NCI-H446 treated with DMSO at 0.1 percent for 48 hours (cell line): ENCODE measurements around the gene OR2T6.
"Not testable (repeated sequence)": the region's sequence is repeated elsewhere in the genome, so short reads cannot be mapped to it uniquely, and the experiment has no call there.

Experiments
- DNase-seq: peaks from one replicate; lab custom pipeline; 2025; lab: John Stamatoyannopoulos, UW

The OR2T6 gene

GRCh38 chr1:248375446-248375845 lies at the start of gene OR2T6:
OR2T6 (plus strand) TSS chr1:248375746; CDS start chr1:248387609, 11,863 bp downstream.
- no peak for DNase-seq

- no peak for DNase-seq
Observed at GRCh38 chr1:248343451-248343850, 32.1 kb upstream of the OR2T6 start.

- no peak for DNase-seq
Observed at GRCh38 chr1:248348475-248348874, 27.1 kb upstream of the OR2T6 start, which contains the start of gene OR14C36. OR14C36 (plus strand) TSS chr1:248348775; CDS start chr1:248348775, 0 bp downstream.

- no peak for DNase-seq
Observed at GRCh38 chr1:248359415-248359814, 16.1 kb upstream of the OR2T6 start.

- no peak for DNase-seq
Observed at GRCh38 chr1:248361121-248361715, 14.3 kb upstream of the OR2T6 start, which contains the start of gene OR2T4. OR2T4 (plus strand) TSS chr1:248361665; CDS start chr1:248361665, 0 bp downstream.

GRCh38 chr1:248366609-248367008 lies 8.9 kb upstream of the OR2T6 start:
- no peak for DNase-seq

GRCh38 chr1:248372394-248372793 lies 3.2 kb upstream of the OR2T6 start:
- no peak for DNase-seq

- no peak for DNase-seq
Observed at GRCh38 chr1:248373761-248374160, 1.8 kb upstream of the OR2T6 start.

GRCh38 chr1:248376916-248377315 lies 1.4 kb downstream of the OR2T6 start:
- DNase-seq, result no peak

- DNase-seq, result no peak
Observed at GRCh38 chr1:248380854-248381253, 5.3 kb downstream of the OR2T6 start.

GRCh38 chr1:248388426-248388825 lies 12.9 kb downstream of the OR2T6 start:
- DNase-seq, result no peak

- no peak for DNase-seq
Observed at GRCh38 chr1:248393050-248393449, 17.5 kb downstream of the OR2T6 start.

- no peak for DNase-seq
Observed at GRCh38 chr1:248402748-248403147, 27.2 kb downstream of the OR2T6 start, which contains the start of gene OR2T1. OR2T1 (plus strand) TSS chr1:248403048; CDS start chr1:248406148, 3,100 bp downstream.

- DNase-seq, result peak; percentile 6
Observed at GRCh38 chr1:248404024-248404423, 28.5 kb downstream of the OR2T6 start.

- no peak for DNase-seq
Observed at GRCh38 chr1:248406721-248407692, 31.5 kb downstream of the OR2T6 start.

- no peak for DNase-seq
Observed at GRCh38 chr1:248416226-248416625, 40.7 kb downstream of the OR2T6 start.

GRCh38 chr1:248417854-248418253 lies 42.3 kb downstream of the OR2T6 start:
- no peak for DNase-seq

- no peak for DNase-seq
Observed at GRCh38 chr1:248421384-248421783, 45.8 kb downstream of the OR2T6 start.

- not testable (repeated sequence) for DNase-seq
Observed at GRCh38 chr1:248427526-248428191, 52.1 kb downstream of the OR2T6 start.

- not testable (repeated sequence) for DNase-seq
Observed at GRCh38 chr1:248428192-248428533, 52.6 kb downstream of the OR2T6 start.

GRCh38 chr1:248431683-248432082 lies 56.1 kb downstream of the OR2T6 start:
- not testable (repeated sequence) for DNase-seq

GRCh38 chr1:248432201-248432600 lies 56.7 kb downstream of the OR2T6 start:
- DNase-seq, result not testable (repeated sequence)
